ENCODE data around the gene SYNC. TPM values are rescaled to one million over a fixed set of nuclear protein-coding genes. Genes with fewer than 3 reads are reported as not detected.
A peak's percentile ranks its signal among the peaks of the same experiment; 100 is the strongest.

The SYNC gene
- total and polyA plus RNA-seq, 2 experiments from 2014 or later, result not detected

DNA sequence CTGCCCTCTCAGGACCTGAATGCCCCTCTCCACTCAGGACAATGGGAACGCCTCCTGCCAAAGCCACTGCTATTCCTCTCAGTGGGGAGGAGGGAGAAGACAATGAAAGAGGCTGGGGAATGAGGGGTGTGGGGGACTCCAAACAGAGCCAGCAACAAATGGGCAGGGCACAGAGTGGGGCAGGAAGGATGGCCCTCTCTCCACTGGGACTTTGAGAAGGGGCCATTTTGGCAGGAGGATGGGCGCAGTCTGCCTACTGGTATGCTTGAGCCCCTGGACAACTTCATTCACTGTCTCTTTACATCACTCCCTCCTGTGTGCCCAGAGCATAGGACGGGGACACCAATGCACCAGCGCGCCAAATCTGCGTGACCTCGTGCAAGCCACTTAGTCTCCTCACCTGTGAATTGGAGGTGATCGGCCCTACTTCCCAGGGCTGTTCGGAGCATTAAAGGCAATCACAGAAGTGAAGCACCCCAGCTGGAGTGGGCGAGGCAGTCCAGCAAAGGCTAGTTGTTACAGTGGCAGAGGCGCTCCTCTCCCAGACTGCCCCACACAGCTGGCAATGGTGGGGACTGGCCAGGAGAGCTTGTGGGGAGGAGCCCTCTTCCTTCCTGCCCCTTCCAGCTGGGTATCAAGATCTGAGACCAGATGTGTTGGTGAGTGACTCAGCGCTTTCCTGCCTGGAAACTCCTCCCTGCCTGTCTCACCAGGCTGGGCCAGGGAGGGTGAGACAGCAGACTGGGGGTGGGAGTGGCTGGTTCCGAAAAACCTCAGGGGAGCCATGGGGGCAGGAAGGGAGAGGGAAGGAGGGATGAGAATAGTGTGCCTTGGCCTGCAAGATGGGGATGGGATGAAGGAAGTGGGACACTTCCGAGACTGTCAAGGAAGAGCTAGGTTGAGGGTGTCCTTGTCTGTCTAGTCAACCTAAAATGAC is 22.4 kb upstream of the SYNC start:
- Histone ChIP-seq H3K4me3 (no peak overlapping the region), H3F3A (replicated peaks; ENCODE audit: low read depth) (0 out of 2 replicates have a peak, but pooled peaks cover 4% of the 10 kb centered on the region), H3K27me3 (ENCODE audit: insufficient read depth) (no peaks in the 10 kb centered on the region), H4K20me1 (replicated peaks; ENCODE audit: insufficient read depth) (no peaks in the 10 kb centered on the region), H3K27ac (ENCODE audit: low read depth) (no peak overlapping the region), H3K4me1 (ENCODE audit: insufficient read depth) (peaks cover 13% of the 10 kb centered on the region; the same call in 1 of the 2 replicates), H3K36me3 (ENCODE audit: insufficient read depth) (no peaks in the 10 kb centered on the region), H3K79me2 (replicated peaks; ENCODE audit: insufficient read depth) (no peaks in the 10 kb centered on the region), H3K9me2 (ENCODE audit: insufficient read depth) (no peaks in the 10 kb centered on the region; the same call in 1 of the 2 replicates), H3K4me2 (peak overlapping the region; percentile 51), H2AFZ (peak overlapping the region; percentile 90)
- H3K9me3 Mint-ChIP-seq, result no peaks in the 10 kb centered on the region
- no peak overlapping the region for H3K4me3 Mint-ChIP-seq
- TF ChIP-seq ETS1 (IDR thresholded peaks at IDR 0.05), result no peak
- H3K27ac Mint-ChIP-seq, result peak overlapping the region; percentile 58
- peaks cover 10% of the 10 kb centered on the region for H3K27me3 Mint-ChIP-seq (ENCODE audit: insufficient read depth, low read depth, poor library complexity)
- DNase-seq (ENCODE audit: low spot score), result peak; percentile 72
- peaks cover 17% of the 10 kb centered on the region for H3K4me1 Mint-ChIP-seq
- peak; percentile 76 for ATAC-seq
- no peaks in the 10 kb centered on the region for H3K36me3 Mint-ChIP-seq (ENCODE audit: low read depth)

GRCh38 chr1:32719681-32720275 is 17.2 kb upstream of the SYNC start:
- Histone ChIP-seq H4K20me1 (replicated peaks; ENCODE audit: insufficient read depth) (no peaks in the 10 kb centered on the region), H3K36me3 (ENCODE audit: insufficient read depth) (no peaks in the 10 kb centered on the region), H3K27me3 (ENCODE audit: insufficient read depth) (no peaks in the 10 kb centered on the region), H2AFZ (no peak overlapping the region), H3K9me2 (ENCODE audit: insufficient read depth) (no peaks in the 10 kb centered on the region), H3K4me1 (ENCODE audit: insufficient read depth) (peaks cover 18% of the 10 kb centered on the region), H3K4me2 (no peak overlapping the region), H3K27ac (ENCODE audit: low read depth) (no peak overlapping the region), H3K4me3 (no peak overlapping the region), H3K79me2 (replicated peaks; ENCODE audit: insufficient read depth) (no peaks in the 10 kb centered on the region), H3F3A (replicated peaks; ENCODE audit: low read depth) (0 out of 2 replicates have a peak, but pooled peaks cover under 1% of the 10 kb centered on the region)
- ATAC-seq (no peak), DNase-seq (ENCODE audit: low spot score) (no peak)
- Mint-ChIP-seq H3K4me1 (peaks cover 19% of the 10 kb centered on the region), H3K9me3 (no peaks in the 10 kb centered on the region; the same call in 2 of the 3 replicates), H3K27ac (no peak overlapping the region), H3K4me3 (no peak overlapping the region), H3K27me3 (ENCODE audit: insufficient read depth, low read depth, poor library complexity) (peaks cover 18% of the 10 kb centered on the region), H3K36me3 (ENCODE audit: low read depth) (no peaks in the 10 kb centered on the region)
- TF ChIP-seq EZH2 (IDR thresholded peaks at IDR 0.05; ENCODE audit: low read depth, unreplicated experiment) (no peak), JUNB (IDR thresholded peaks at IDR 0.05; ENCODE audit: unreplicated experiment) (no peak), ZNF462 (CRISPR knock-in tag; IDR thresholded peaks at IDR 0.05) (no peak), EZH2phosphoT487 (IDR thresholded peaks at IDR 0.05; ENCODE audit: unreplicated experiment) (no peak), CREB1 (CRISPR knock-in tag; IDR thresholded peaks at IDR 0.05; ENCODE audit: low read depth) (no peak), ZNF331 (CRISPR knock-in tag; IDR thresholded peaks at IDR 0.05; ENCODE audit: low read depth) (no peak), ZNF114 (CRISPR knock-in tag; IDR thresholded peaks at IDR 0.05) (no peak)
- TF ChIP-seq, protein P1, sequence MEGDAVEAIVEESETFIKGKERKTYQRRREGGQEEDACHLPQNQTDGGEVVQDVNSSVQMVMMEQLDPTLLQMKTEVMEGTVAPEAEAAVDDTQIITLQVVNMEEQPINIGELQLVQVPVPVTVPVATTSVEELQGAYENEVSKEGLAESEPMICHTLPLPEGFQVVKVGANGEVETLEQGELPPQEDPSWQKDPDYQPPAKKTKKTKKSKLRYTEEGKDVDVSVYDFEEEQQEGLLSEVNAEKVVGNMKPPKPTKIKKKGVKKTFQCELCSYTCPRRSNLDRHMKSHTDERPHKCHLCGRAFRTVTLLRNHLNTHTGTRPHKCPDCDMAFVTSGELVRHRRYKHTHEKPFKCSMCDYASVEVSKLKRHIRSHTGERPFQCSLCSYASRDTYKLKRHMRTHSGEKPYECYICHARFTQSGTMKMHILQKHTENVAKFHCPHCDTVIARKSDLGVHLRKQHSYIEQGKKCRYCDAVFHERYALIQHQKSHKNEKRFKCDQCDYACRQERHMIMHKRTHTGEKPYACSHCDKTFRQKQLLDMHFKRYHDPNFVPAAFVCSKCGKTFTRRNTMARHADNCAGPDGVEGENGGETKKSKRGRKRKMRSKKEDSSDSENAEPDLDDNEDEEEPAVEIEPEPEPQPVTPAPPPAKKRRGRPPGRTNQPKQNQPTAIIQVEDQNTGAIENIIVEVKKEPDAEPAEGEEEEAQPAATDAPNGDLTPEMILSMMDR (conservative IDR thresholded peaks at IDR 0.05; ENCODE audit: low read depth in 2 of 2), result no peak
